ENCODE measurements around the gene MAPKAP1.
"Not testable (repeated sequence)": the region's sequence is repeated elsewhere in the genome, so short reads cannot be mapped to it uniquely, and the experiment has no call there.

MAPKAP1 gene

GRCh38 chr9:125404733-125405132 lies 302.3 kb downstream of the MAPKAP1 start:
- no peak for DNase-seq

DNA sequence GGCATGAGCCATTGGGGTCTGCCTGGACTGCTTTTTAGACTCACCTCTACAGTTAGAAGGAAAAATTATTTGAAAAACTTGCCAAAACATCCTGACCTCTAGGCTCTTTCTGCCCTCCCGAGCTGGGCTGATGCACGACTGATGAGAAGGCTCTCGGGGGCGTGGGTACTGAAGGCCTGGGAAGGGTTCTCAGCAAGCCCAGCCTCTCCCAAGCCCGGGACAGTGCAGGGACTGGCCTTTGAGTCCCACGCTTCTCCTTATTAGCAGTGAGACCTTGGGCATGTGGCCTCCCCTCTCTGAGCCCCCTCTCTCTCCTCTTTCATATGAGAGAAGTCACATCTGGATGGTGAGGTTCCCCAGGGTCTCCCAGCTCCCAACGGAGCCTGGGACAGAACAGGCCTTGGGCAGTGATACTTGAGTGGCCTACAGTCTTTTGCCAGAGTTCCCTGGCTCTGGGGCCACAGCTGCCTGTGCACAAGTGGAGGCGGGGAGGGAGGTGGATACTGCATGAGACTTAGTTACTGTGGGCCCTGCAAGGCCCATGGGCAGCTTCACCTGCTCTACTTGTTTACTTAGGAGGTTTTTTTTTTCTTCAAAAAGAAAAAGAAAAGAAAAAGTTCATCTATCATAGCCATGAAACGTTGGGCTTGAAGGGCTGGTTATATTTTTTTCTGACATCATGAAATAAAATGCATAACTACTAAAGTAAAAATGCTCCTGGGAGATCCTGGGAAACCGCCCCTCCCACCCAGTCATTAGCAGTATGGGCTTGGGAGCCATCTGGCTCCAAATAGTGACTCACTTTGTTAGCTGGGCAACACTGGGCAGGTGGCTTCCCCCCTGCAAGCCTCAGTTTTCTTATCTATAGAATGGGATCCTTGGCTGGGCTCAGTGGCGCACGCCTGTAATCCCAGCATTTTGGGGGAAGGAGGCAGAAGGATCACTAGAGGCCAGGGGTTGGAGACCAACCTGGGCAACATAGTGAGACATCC lies 306.0 kb downstream of the MAPKAP1 start:
- no peak for DNase-seq

DNA sequence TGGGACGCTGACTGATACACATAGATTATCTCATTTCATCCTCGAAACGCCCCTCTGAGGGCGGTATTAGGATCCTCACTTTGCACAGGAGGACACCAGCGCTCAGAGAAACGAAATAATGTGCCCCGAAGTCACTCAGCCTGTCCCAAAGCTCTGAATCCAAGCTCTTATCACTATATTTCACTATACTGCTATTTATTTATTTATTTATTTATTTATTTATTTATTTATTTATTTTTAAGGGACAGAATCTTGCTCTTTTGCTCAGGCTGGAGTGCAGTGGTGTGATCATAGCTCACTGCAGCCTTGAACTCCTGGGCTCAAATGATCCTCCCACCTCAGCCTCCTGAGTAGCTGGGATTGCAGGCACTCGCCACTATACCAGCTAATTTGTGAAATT lies 306.8 kb downstream of the MAPKAP1 start:
- not testable (repeated sequence) for DNase-seq

DNA sequence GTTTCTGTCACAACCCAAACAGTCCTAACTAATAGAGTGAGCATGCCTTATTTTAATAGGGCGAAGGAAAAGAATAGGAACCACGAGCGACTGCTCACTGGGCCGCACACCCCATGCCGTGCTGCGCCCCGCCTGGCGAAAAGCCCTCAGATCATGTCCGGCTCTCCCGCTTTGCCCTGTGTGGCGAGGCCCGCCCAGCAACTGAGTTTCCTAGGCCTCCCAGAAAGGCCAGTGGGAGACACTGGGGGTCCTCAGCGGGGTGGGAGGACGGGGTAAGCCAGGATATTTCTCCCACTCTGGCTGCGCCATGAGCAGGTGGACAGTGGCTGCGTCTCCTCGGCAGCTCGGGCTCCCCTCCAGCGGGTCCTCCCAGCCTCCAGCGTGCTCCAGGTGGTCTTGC lies 307.3 kb downstream of the MAPKAP1 start:
- DNase-seq: no peak

DNA sequence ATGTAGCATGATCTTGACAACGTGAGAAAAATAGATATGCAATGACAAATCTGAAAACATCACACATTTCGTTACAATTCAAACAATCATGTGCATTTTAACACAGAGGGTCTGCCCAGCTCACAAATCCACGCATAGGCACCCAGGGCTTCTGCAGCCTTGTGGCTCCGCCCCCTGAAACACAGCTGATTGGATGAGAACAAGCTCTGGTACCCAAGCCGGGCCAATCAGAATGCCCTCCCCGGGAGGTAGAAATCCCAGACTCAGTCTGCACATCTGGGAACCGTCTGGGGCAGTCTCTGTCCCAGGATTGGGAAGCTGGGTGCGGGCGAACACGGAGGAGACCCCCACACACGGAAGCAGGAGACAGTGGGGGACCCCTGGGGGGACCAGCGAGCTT lies 307.8 kb downstream of the MAPKAP1 start:
- DNase-seq: no peak

- no peak for DNase-seq
These were observed 308.8 kb downstream of the MAPKAP1 start for GRCh38 chr9:125398243-125398642.

DNA sequence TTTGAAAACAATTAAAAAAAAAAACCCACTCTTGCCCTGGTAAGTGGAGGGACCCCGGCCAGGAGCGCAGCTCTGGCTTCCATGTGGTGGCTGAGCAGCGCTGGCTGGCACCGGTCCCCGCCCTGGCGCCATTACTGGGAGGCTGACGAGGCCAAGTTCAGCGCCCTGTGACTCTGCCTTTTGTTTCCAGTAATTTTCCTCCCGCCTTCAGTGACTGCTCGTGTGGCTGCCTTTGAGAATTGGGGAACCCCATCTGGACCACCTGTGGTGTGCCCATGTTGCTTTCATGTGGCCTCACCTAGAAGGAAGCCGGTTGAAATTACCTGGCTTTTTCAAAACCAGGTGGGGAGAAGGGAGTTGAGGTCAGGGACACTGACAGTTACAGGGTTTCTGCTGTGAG lies 309.3 kb downstream of the MAPKAP1 start:
- no peak for DNase-seq

DNA sequence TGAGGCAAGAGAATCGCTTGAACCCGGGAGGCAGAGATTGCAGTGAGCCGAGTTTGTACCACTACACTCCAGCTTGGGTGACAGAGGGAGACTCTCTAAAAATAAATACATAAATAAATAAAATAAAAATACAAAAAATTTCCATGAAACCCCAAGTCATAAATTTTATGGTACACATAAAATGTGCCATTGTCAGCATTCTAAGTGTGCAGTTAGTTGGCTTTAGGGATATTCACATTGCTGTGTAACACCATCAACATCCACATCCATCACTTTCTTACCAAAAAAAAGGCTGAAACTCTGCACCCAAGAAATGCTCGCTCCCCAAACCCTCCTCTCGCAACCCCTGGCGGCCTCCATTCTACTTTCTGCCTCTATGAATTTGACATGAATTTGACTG lies 310.2 kb downstream of the MAPKAP1 start:
- no peak for DNase-seq

- no peak for DNase-seq
These were observed 313.6 kb downstream of the MAPKAP1 start for GRCh38 chr9:125393426-125393825.

DNA sequence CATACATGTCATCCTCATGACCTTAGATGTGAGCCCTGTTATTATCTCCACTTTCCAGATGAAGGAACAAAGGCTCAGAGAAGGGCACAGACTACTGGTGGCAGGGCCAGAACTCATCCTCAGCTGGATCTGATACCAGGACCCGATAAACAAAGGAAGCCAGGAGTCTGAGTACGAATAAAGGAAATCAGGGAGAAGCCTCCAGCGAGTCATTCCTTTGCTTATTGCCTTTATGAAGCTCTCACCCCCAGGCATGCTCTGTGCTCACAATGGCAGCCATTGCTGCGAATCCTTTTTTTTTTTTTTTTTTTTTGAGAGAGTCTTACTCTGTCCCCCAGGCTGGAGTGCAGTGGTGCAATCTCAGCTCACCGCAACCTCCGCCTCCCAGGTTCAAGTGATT lies 315.3 kb downstream of the MAPKAP1 start:
- DNase-seq: no peak

GRCh38 chr9:125388978-125389377 lies 318.0 kb downstream of the MAPKAP1 start:
- no peak for DNase-seq

GRCh38 chr9:125387861-125388524 lies 319.0 kb downstream of the MAPKAP1 start:
- no peak for DNase-seq

Data from NCI-H2029 (cell line).